NB4 (cell line): ENCODE data around the gene PCDH8.

ENCODE experiments used
- DNase-seq: peaks from one replicate; pipeline ENCODE4 v3.0.0; 2010; ENCODE audit warnings: low read depth
- H3K4me3 ChIP-seq: one replicate; pipeline ENCODE4 v1.5.1; 2011; ENCODE audit warnings: mild to moderate bottlenecking, low read depth, low read length, moderate library complexity
- CTCF ChIP-seq: IDR thresholded peaks from one replicate; pipeline ENCODE4 v1.5.1; 2012; ENCODE audit warnings: low read depth, low read length
- MAX ChIP-seq: IDR thresholded peaks from 2 replicates; pipeline ENCODE4 v1.6.1; 2011; ENCODE audit warnings: low read depth, low read length
- MYC ChIP-seq: IDR thresholded peaks from 2 replicates; pipeline ENCODE4 v1.6.1; 2011; ENCODE audit warnings: low read depth, low read length
- POLR2A ChIP-seq: IDR thresholded peaks from 2 replicates; pipeline ENCODE4 v1.6.1; 2011; ENCODE audit warnings: mild to moderate bottlenecking; ENCODE audit not compliant: insufficient read length; ENCODE audit errors: extremely low read depth

PCDH8 gene

GRCh38 chr13:52849291-52850071 lies 1.0 kb upstream of the PCDH8 start:
- H3K4me3 ChIP-seq = no peak overlapping the region
- no peak for DNase-seq
- TF ChIP-seq MYC = no peak
- no peak for TF ChIP-seq CTCF
- no peak for TF ChIP-seq POLR2A
- TF ChIP-seq MAX = no peak

GRCh38 chr13:52847682-52848432 lies 583 bp downstream of the PCDH8 start:
- TF ChIP-seq MAX = no peak
- TF ChIP-seq POLR2A = no peak
- no peak for TF ChIP-seq MYC
- TF ChIP-seq CTCF = no peak
- H3K4me3 ChIP-seq = no peak overlapping the region
- no peak for DNase-seq

- TF ChIP-seq CTCF (no peak), POLR2A (no peak), MAX (no peak), MYC (no peak)
- no peak overlapping the region for H3K4me3 ChIP-seq
- DNase-seq = no peak
These were observed 1.1 kb downstream of the PCDH8 start for GRCh38 chr13:52847322-52847681.

GRCh38 chr13:52846567-52847321 lies 1.7 kb downstream of the PCDH8 start:
- no peak overlapping the region for H3K4me3 ChIP-seq
- DNase-seq = no peak
- TF ChIP-seq MAX (no peak), MYC (no peak), POLR2A (no peak), CTCF (no peak)

GRCh38 chr13:52845766-52846566 lies 2.5 kb downstream of the PCDH8 start:
- DNase-seq = peak; percentile 20
- no peak overlapping the region for H3K4me3 ChIP-seq

More at GRCh38 chr13:52845766-52846566, 2.5 kb downstream of the PCDH8 start:
- TF ChIP-seq MYC = no peak
- no peak for TF ChIP-seq CTCF
- no peak for TF ChIP-seq MAX
- TF ChIP-seq POLR2A = no peak
